CD4-positive, alpha-beta memory T cell (primary cell): Measurements from ENCODE around the gene CEP112. TPM values are rescaled to one million over a fixed set of nuclear protein-coding genes. Genes with fewer than 3 reads are reported as not detected.

ENCODE experiments used
- CTCF ChIA-PET: fragments of 350-600 bp; sonication (Branson Sonifier 250); formaldehyde crosslinking; loops from one replicate; lab custom pipeline; 2021; ENCODE audit warnings: inconsistent platforms; ENCODE audit not compliant: partially characterized antibody; lab: Charles Lee
- POLR2A ChIA-PET: fragments of 350-600 bp; sonication (Branson Sonifier 250); formaldehyde crosslinking; loops from one replicate; lab custom pipeline; 2021; ENCODE audit not compliant: partially characterized antibody; lab: Charles Lee
- DNase-seq, 5 donors: peaks; one replicate each; pipeline versions ENCODE4 v3.0.0 to v3.0.0-alpha.2; 2020 to 2022; ENCODE audit warnings: mixed read lengths in 1 of 5
- H3K27ac ChIP-seq: one replicate; pipeline ENCODE4 v1.7.0; 2013; ENCODE audit warnings: low read depth, low read length
- H3K27me3 ChIP-seq: 2 replicates; pipeline ENCODE4 v1.7.0; 2013; ENCODE audit warnings: mild to moderate bottlenecking, low read length, moderate library complexity; ENCODE audit not compliant: insufficient read depth
- H3K36me3 ChIP-seq: 2 replicates; pipeline ENCODE4 v1.7.0; 2013; ENCODE audit warnings: mild to moderate bottlenecking, low read length, moderate library complexity; ENCODE audit not compliant: insufficient read depth
- H3K4me1 ChIP-seq: 2 replicates; pipeline ENCODE4 v1.7.0; 2013; ENCODE audit warnings: mild to moderate bottlenecking, low read length, moderate library complexity; ENCODE audit not compliant: insufficient read depth
- H3K4me3 ChIP-seq, 2 donors: one replicate each; pipeline ENCODE4 v1.7.0; 2013; ENCODE audit warnings: low read length in 2 of 2, mild to moderate bottlenecking in 1 of 2
- H3K9me3 ChIP-seq, 2 donors: one replicate each; pipeline ENCODE4 v1.7.0; 2013; ENCODE audit warnings: low read length in 2 of 2, control low read depth in 1 of 2; ENCODE audit not compliant: control insufficient read depth in 1 of 2
- H3K27ac Mint-ChIP-seq, 7 donors: one replicate each; pipeline ENCODE4 v1.8.0; 2020 to 2021; ENCODE audit warnings: mixed read lengths in 7 of 7, mild to moderate bottlenecking in 6 of 7, inconsistent platforms in 3 of 7, moderate library complexity in 3 of 7
- H3K27me3 Mint-ChIP-seq, 2 donors: one replicate each; pipeline ENCODE4 v1.8.0; 2020 to 2021; ENCODE audit warnings: mixed read lengths in 2 of 2
- H3K36me3 Mint-ChIP-seq, 2 donors: one replicate each; pipeline ENCODE4 v1.8.0; 2020 to 2021; ENCODE audit warnings: mixed read lengths in 2 of 2, inconsistent platforms in 1 of 2, mild to moderate bottlenecking in 1 of 2
- H3K4me1 Mint-ChIP-seq, 4 donors: one replicate each; pipeline ENCODE4 v1.8.0; 2020 to 2021; ENCODE audit warnings: mixed read lengths in 4 of 4, mild to moderate bottlenecking in 1 of 4
- H3K4me3 Mint-ChIP-seq, 8 donors: one replicate each; pipeline ENCODE4 v1.8.0; 2020 to 2021; ENCODE audit warnings: mixed read lengths in 8 of 8, mild to moderate bottlenecking in 7 of 8, moderate library complexity in 6 of 8, inconsistent platforms in 3 of 8
- H3K9me3 Mint-ChIP-seq, 8 donors: one replicate each; pipeline ENCODE4 v1.8.0; 2020 to 2021; ENCODE audit warnings: mixed read lengths in 8 of 8, mild to moderate bottlenecking in 5 of 8, inconsistent platforms in 3 of 8, moderate library complexity in 1 of 8
- intact Hi-C: fragments of 100-400 bp; cut with micrococcal nuclease; formaldehyde crosslinking; loops from one replicate; pipeline ENCODE4 v1.15.1; 2023
- polyA plus RNA-seq, 2 donors: library from polyadenylated mRNA; unstranded; fragments of 300-500 nt; fragmentation: Illumina TruSeq; gene quantifications; one replicate each; pipeline ENCODE4 v1.2.3, GENCODE V29; 2021
- total RNA-seq, 2 experiments: library from RNA; stranded (reverse); gene quantifications; one replicate each; pipeline ENCODE4 v1.2.3, GENCODE V29; 2021

The CEP112 gene
- total and polyA plus RNA-seq, 4 experiments from 2014 or later = 0.34 to 3.9 (median 1.4) TPM

DNA sequence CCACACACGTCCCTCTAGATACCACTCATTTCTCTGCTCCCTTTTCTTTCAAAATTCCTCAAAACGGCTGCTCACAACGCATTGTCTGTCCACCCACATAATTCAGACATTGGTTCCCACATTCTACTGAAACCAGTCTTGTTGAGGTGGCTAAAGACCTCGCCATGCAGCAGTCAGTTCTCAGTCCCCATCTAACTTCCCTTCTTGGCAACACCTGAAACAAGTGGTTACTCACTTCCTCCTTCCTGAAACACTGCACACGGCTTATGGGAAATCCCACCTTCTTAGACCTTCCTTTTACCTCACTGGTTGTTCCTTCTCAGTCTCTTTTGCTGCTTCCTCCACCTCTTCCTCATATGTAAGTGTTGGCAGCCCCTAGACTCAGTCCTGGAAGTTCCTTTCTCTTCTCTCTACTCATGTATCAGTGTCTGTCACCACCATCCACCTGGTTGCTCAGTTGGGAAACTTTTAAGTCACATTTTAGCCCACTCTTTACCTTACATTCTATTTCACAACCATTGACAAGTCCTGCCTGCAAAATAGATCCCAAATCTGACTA lies 277.1 kb downstream of the CEP112 start:
- Mint-ChIP-seq H3K4me3 (peak overlapping the region in 7 of 8 donors; percentile 26 to 76 (median 44)), H3K4me1 (peaks cover 4 to 12% (median 10%) of the 10 kb centered on the region in 4 donors), H3K36me3 (peaks cover 13 to 15% of the 10 kb centered on the region in 2 donors), H3K27me3 (no peaks in the 10 kb centered on the region), H3K27ac (peak overlapping the region in 4 of 7 donors; percentile 4 to 28 (median 16)), H3K9me3 (peaks cover 0 to 22% (median 15%) of the 10 kb centered on the region in 8 donors)
- POLR2A ChIA-PET = no interaction called here
- intact Hi-C loops = no loop called here
- Histone ChIP-seq H3K36me3 (no peaks in the 10 kb centered on the region), H3K4me3 (no peak overlapping the region), H3K27me3 (no peaks in the 10 kb centered on the region), H3K4me1 (peaks cover 10% of the 10 kb centered on the region), H3K9me3 (peaks cover 0 to 5% of the 10 kb centered on the region in 2 donors), H3K27ac (no peak overlapping the region)
- DNase-seq = no peak
- CTCF ChIA-PET = no interaction called here

GRCh38 chr17:65913326-65913850 lies 278.5 kb downstream of the CEP112 start:
- peaks cover 4 to 28% (median 26%) of the 10 kb centered on the region in 8 donors for H3K9me3 Mint-ChIP-seq
- no peak overlapping the region for H3K27ac ChIP-seq
- H3K4me1 ChIP-seq = peaks cover 10% of the 10 kb centered on the region
- no peaks in the 10 kb centered on the region for H3K27me3 ChIP-seq
- peaks cover 0 to 5% of the 10 kb centered on the region in 2 donors for H3K9me3 ChIP-seq
- H3K36me3 Mint-ChIP-seq = peaks cover 13 to 20% of the 10 kb centered on the region in 2 donors
- CTCF ChIA-PET = no interaction called here
- H3K4me3 ChIP-seq = no peak overlapping the region
- intact Hi-C loops = no loop called here
- H3K4me1 Mint-ChIP-seq = peaks cover 4 to 12% (median 10%) of the 10 kb centered on the region in 4 donors
- H3K4me3 Mint-ChIP-seq = no peak overlapping the region
- POLR2A ChIA-PET = no interaction called here
- no peaks in the 10 kb centered on the region for H3K36me3 ChIP-seq
- H3K27me3 Mint-ChIP-seq = no peaks in the 10 kb centered on the region
- DNase-seq = no peak
- no peak overlapping the region for H3K27ac Mint-ChIP-seq

DNA sequence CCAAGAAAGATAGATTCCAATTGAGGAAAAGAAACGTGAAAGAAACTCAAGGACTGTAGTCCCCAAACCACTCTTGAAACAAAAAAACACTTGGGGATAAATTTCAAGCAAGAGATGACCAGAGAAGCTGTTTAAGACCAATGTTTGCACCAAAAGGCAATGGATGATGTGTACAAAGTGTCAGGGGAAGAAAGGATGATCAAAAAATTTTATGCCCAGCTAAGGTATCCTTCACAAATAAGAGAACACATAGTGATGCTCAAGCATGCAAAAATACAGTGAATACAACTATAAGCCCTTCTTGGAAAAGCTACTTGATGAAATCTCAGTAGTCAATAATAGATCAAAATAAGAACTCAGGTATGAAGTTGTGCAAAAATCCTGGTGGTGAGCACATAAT lies 281.1 kb downstream of the CEP112 start:
- Mint-ChIP-seq H3K4me3 (no peak overlapping the region), H3K36me3 (peaks cover 12 to 22% of the 10 kb centered on the region in 2 donors), H3K27me3 (no peaks in the 10 kb centered on the region), H3K9me3 (peaks cover 4 to 28% (median 26%) of the 10 kb centered on the region in 8 donors), H3K27ac (no peak overlapping the region), H3K4me1 (peaks cover 4 to 11% (median 10%) of the 10 kb centered on the region in 4 donors)
- ChIA-PET CTCF (no interaction called here), POLR2A (interaction anchor here (0.5 kb wide), 1 partner anchor 226 kb away, joined by 4 read pairs; no protein-coding TSS in a partner anchor)
- H3K4me1 ChIP-seq = peaks cover 10% of the 10 kb centered on the region
- intact Hi-C loops = no loop called here
- no peaks in the 10 kb centered on the region for H3K36me3 ChIP-seq
- DNase-seq = no peak
- H3K9me3 ChIP-seq = peaks cover 0 to 5% of the 10 kb centered on the region in 2 donors
- no peak overlapping the region for H3K4me3 ChIP-seq
- no peaks in the 10 kb centered on the region for H3K27me3 ChIP-seq
- no peak overlapping the region for H3K27ac ChIP-seq

GRCh38 chr17:65902831-65903522 lies 289.0 kb downstream of the CEP112 start:
- H3K4me1 ChIP-seq = no peaks in the 10 kb centered on the region
- H3K27me3 Mint-ChIP-seq = no peaks in the 10 kb centered on the region
- H3K27ac Mint-ChIP-seq = no peak overlapping the region
- POLR2A ChIA-PET = no interaction called here
- H3K27ac ChIP-seq = no peak overlapping the region
- no peak overlapping the region for H3K4me3 ChIP-seq
- no peak for DNase-seq
- no peaks in the 10 kb centered on the region for H3K36me3 ChIP-seq
- H3K27me3 ChIP-seq = no peaks in the 10 kb centered on the region
- intact Hi-C loops = no loop called here
- H3K36me3 Mint-ChIP-seq = no peaks in the 10 kb centered on the region
- no peak overlapping the region for H3K4me3 Mint-ChIP-seq
- H3K4me1 Mint-ChIP-seq = no peaks in the 10 kb centered on the region
- CTCF ChIA-PET = interaction anchor here (1.7 kb wide), 1 partner anchor 17 kb away, joined by 3 read pairs; no protein-coding TSS in a partner anchor
- H3K9me3 Mint-ChIP-seq = no peaks in the 10 kb centered on the region
- no peaks in the 10 kb centered on the region for H3K9me3 ChIP-seq

DNA sequence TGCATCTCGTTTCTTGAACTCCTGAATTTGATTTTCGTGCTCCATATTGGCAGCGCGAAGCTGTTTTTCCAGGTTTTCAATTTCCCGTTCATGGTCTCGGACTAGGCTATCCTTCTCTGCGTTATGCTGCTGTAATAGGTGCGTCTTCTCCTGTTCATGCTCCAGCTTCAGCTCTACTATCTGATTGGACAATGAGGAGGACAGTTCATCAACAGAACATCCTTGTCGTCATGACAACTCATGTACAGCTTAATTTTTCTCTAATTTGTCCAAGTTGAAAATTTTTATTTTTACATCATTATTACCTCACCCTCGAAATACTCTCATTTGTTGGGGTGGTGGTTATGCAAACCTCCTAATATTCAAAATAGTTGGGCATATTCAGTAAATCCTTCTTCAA lies 289.8 kb downstream of the CEP112 start:
- CTCF ChIA-PET = no interaction called here
- Histone ChIP-seq H3K4me1 (no peaks in the 10 kb centered on the region), H3K27me3 (no peaks in the 10 kb centered on the region), H3K36me3 (no peaks in the 10 kb centered on the region), H3K4me3 (no peak overlapping the region), H3K9me3 (no peaks in the 10 kb centered on the region), H3K27ac (no peak overlapping the region)
- Mint-ChIP-seq H3K27me3 (no peaks in the 10 kb centered on the region), H3K4me1 (no peaks in the 10 kb centered on the region), H3K4me3 (no peak overlapping the region), H3K36me3 (no peaks in the 10 kb centered on the region), H3K9me3 (no peaks in the 10 kb centered on the region), H3K27ac (no peak overlapping the region)
- no peak for DNase-seq
- intact Hi-C loops = no loop called here
- POLR2A ChIA-PET = no interaction called here

DNA sequence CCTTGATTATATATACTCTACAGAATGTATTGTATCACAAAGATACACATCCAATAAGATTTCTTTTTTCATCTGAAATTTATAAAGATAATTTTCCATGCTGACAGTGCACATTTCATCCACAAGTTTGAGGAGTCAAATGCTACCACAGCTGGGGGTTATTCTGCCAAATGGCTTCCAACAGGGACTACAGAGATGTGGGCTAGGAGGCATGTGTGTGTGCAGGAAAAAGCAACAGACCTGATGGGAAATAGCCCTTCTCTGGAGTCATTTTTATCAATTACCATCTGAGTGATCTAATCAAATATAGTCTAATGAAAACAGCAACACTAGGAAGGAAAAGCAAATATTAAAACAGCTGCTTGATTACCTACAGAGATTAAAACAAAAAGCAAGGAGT lies 290.5 kb downstream of the CEP112 start:
- Mint-ChIP-seq H3K27ac (no peak overlapping the region), H3K4me1 (no peaks in the 10 kb centered on the region), H3K27me3 (no peaks in the 10 kb centered on the region), H3K9me3 (no peaks in the 10 kb centered on the region), H3K4me3 (no peak overlapping the region), H3K36me3 (no peaks in the 10 kb centered on the region)
- DNase-seq = no peak
- Histone ChIP-seq H3K4me1 (no peaks in the 10 kb centered on the region), H3K27me3 (no peaks in the 10 kb centered on the region), H3K4me3 (no peak overlapping the region), H3K9me3 (no peaks in the 10 kb centered on the region), H3K36me3 (no peaks in the 10 kb centered on the region), H3K27ac (no peak overlapping the region)
- POLR2A ChIA-PET = no interaction called here
- intact Hi-C loops = no loop called here
- CTCF ChIA-PET = no interaction called here

DNA sequence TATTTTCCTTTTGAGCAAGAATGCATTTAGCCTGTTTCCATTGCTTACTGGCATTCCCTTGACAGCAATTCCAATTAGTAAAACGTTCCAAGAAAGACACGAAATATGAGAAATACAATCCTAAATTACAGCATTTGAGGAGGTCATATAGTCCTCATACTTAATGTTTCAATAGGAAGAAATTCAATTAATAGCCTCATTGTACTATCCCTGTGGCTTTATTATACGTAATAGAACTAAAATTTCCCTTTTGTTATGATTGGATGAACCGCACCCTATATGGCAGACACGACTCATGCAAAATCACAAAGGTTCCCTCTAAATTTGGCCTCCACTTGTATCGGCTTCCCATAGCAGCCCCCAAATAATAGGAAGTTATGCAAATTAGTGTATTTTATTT lies 291.7 kb downstream of the CEP112 start:
- H3K27me3 Mint-ChIP-seq = no peaks in the 10 kb centered on the region
- Histone ChIP-seq H3K4me1 (no peaks in the 10 kb centered on the region), H3K27ac (no peak overlapping the region), H3K9me3 (no peaks in the 10 kb centered on the region), H3K27me3 (no peaks in the 10 kb centered on the region), H3K4me3 (no peak overlapping the region), H3K36me3 (no peaks in the 10 kb centered on the region)
- intact Hi-C loops = no loop called here
- no peaks in the 10 kb centered on the region for H3K36me3 Mint-ChIP-seq
- H3K9me3 Mint-ChIP-seq = no peaks in the 10 kb centered on the region
- no peaks in the 10 kb centered on the region for H3K4me1 Mint-ChIP-seq
- ChIA-PET CTCF (no interaction called here), POLR2A (no interaction called here)
- no peak overlapping the region for H3K27ac Mint-ChIP-seq
- no peak for DNase-seq
- no peak overlapping the region for H3K4me3 Mint-ChIP-seq
